ENCODE data around the gene CFAP100.

The CFAP100 gene

GRCh38 chr3:126372413-126373145 is 22.1 kb upstream of the CFAP100 start:
- intact Hi-C loops (cut with DNase I), result no loop called here
- DNase-seq, result peak in 1 of 10 donors; percentile 56

- peak in 1 of 10 donors; percentile 35 for DNase-seq
- intact Hi-C loops (cut with DNase I), result no loop called here
These were observed 21.5 kb upstream of the CFAP100 start for GRCh38 chr3:126373146-126373613.

- peak in 2 of 10 donors; percentile 72 for DNase-seq
- intact Hi-C loops (cut with DNase I), result no loop called here
These were observed 20.8 kb upstream of the CFAP100 start for GRCh38 chr3:126373682-126374601.

DNA sequence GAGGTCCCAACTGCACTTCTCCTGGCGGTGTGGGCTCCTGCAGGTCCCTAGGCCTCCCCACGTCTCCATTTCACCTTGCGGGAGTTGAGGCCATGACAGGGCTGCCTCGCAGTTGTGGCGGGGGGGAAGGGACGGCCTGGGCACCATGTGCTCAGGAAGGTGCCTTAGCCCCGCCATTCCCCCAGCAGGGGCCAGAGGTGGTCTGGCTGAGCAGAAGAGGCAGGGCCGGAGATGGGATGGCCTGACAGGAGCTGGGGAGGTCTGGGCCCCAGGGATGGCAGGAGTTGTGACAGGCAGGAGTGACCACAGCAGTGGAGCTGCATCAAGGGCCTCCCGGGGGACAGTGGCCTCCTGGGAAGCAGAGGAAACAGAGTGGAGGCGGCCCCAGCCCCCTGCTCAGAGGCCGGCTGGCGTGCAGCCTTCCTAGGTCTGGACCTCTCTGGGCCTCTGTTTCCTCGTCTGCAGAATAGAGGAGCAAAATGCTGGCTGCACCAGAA is 18.8 kb upstream of the CFAP100 start:
- intact Hi-C loops (cut with DNase I), result no loop called here
- peak in 2 of 10 donors; percentile 18 to 77 for DNase-seq

GRCh38 chr3:126376444-126376843 is 18.3 kb upstream of the CFAP100 start:
- DNase-seq, result peak in 2 of 10 donors; percentile 15 to 66
- intact Hi-C loops (cut with DNase I), result no loop called here

DNA sequence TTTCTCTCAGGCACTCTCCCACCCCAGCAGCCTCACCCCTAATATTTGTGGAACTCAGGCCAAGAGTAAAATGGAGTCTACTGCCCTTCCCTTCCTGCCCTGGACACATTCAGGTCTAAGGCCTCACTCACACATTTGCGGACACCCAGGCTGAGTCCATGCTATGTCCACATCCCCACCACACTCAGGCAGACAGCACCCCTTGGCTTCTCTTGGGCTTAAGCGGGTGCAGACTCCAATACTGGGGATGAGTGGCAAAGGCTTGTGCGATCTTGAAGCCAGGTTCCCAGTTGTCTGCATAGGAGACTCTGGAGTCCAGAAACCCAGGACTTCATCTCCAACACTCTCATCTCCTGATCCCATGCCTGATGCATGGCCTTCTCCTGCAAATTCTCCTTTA is 17.5 kb upstream of the CFAP100 start:
- DNase-seq, result peak in 2 of 10 donors; percentile 6 to 26
- intact Hi-C loops (cut with DNase I), result no loop called here

GRCh38 chr3:126378341-126378751 is 16.4 kb upstream of the CFAP100 start:
- DNase-seq, result peak in 2 of 10 donors; percentile 7 to 68
- intact Hi-C loops (cut with DNase I), result no loop called here

DNA sequence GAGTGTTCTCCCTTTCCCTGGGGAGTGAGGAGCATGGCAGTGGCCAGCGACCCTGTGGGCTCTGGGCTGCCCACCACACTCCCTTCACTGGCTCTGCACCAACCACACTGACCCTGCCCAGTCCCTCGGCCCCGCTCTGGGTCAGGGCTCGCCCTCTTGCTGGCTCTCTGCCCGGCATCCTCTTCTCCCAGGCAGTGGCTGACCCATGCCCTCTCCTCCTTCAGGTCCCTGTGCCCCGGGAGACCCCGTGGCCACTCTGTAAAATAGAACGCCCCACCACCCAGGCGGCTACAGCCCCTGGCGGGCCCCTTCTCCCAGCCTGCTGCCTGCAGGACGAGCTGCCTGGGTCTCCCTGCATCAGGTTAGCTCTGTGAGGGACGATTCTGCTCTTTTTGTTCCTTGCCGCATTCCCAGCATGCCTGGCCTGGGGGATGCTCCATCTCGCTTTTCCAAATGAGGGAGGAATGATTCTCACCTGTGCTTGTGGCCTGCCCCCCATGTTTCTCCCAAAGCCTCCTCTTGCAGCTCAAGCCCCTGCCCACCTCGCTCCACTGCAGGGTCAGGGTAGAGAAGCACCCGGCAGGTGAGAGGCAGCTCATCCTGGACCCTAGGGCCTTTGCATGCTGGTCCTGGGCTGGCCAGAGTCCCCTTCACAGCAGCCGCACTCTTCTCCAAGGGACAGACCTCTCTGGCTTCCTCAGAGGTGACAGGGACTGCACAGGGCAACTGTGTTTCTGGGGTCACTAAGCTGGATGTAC is 14.5 kb upstream of the CFAP100 start:
- peak in 3 of 10 donors; percentile 12 to 74 (median 70) for DNase-seq
- intact Hi-C loops (cut with DNase I), result no loop called here

GRCh38 chr3:126381966-126382365 is 12.7 kb upstream of the CFAP100 start:
- DNase-seq, result peak in 1 of 10 donors; percentile 12
- intact Hi-C loops (cut with DNase I), result no loop called here

- DNase-seq, result peak; percentile 74 to 98 (median 88)
- intact Hi-C loops (cut with DNase I), result loop anchor here (1.0 to 2.0 kb wide), 4 partner anchors 32 to 256 kb away; partner anchors contain the start of gene KLF15
These were observed 5.5 kb upstream of the CFAP100 start for GRCh38 chr3:126389112-126389793.

GRCh38 chr3:126389794-126390146 is 4.9 kb upstream of the CFAP100 start:
- peak in 1 of 10 donors; percentile 74 for DNase-seq
- intact Hi-C loops (cut with DNase I), result loop anchor here (1.0 to 10.0 kb wide), 5 partner anchors 33 to 257 kb away; partner anchors contain the start of genes KLF15 and ZXDC

GRCh38 chr3:126390201-126390600 is 4.5 kb upstream of the CFAP100 start:
- peak in 1 of 10 donors; percentile 65 for DNase-seq
- intact Hi-C loops (cut with DNase I), result loop anchor here (10.0 kb wide), 1 partner anchor 85 kb away; the partner anchor contains the start of gene ZXDC

DNA sequence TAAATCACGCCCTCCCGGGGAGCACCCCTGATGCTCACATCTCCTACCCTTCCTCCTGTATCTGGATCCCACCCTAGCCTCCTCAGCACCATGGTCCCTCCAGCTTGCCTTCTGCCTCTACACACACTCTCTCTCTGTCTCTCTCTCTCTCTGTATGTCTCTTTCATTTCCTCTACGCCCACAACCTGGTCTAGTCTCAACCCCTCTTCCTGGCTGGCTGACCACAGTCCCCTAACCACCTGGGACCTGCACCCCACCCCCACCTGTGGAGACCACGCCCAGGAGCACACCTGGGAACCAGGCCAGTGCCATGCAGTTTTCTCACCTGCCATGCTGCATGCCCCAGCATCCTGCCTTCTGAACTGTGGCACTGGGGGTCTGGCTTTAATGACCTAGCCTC is 4.0 kb upstream of the CFAP100 start:
- DNase-seq, result peak in 1 of 10 donors; percentile 45
- intact Hi-C loops (cut with DNase I), result loop anchor here (10.0 kb wide), 1 partner anchor 84 kb away; the partner anchor contains the start of gene ZXDC

GRCh38 chr3:126391631-126392030 is 3.1 kb upstream of the CFAP100 start:
- no peak for DNase-seq
- intact Hi-C loops (cut with DNase I), result loop anchor here (10.0 kb wide), 1 partner anchor 83 kb away; the partner anchor contains the start of gene ZXDC

- intact Hi-C loops (cut with DNase I), result loop anchor here (10.0 kb wide), 1 partner anchor 83 kb away; the partner anchor contains the start of gene ZXDC
- DNase-seq, result no peak
These were observed 2.5 kb upstream of the CFAP100 start for GRCh38 chr3:126392246-126392645.

DNA sequence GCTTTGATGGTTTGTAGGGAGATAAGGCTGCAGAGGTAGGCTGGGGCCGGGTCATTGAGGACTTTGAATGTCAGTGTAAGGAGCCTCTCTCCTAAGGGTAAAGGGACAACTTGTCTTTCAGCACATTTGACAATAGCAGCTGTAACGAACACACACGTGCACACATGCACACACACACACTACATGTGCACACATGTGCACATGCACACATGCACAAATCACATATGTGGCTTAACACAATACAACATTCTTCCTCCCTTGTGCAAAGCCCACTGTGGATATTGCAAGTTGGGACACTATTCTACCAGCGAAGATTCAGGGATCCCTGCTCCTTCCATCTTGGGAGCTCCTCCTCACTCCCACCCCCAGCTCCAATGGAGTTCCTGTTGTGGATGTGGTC is 1.1 kb upstream of the CFAP100 start:
- intact Hi-C loops (cut with DNase I), result loop anchor here (10.0 kb wide), 1 partner anchor 81 kb away; the partner anchor contains the start of gene ZXDC
- no peak for DNase-seq

- DNase-seq, result no peak
- intact Hi-C loops (cut with DNase I), result loop anchor here (10.0 kb wide), 1 partner anchor 80 kb away; the partner anchor contains the start of gene ZXDC
These were observed 240 bp downstream of the CFAP100 start for GRCh38 chr3:126394977-126395321.

- no peak for DNase-seq
- intact Hi-C loops (cut with DNase I), result loop anchor here (10.0 kb wide), 1 partner anchor 79 kb away; the partner anchor contains the start of gene ZXDC
These were observed 1.3 kb downstream of the CFAP100 start for GRCh38 chr3:126395846-126396513.

Data from posterior cingulate gyrus (tissue), 11 donors.